Stimulated activated CD8-positive, alpha-beta memory T cell treated with anti-CD3 and anti-CD28 coated beads, Interleukin-4, amount 100 ng/mL, for 4 hours (primary cell): ENCODE measurements around the gene NDFIP2.
"Not testable (repeated sequence)": the region's sequence is repeated elsewhere in the genome, so short reads cannot be mapped to it uniquely, and the experiment has no call there.

ENCODE experiments used
- DNase-seq, 2 donors: peaks; one replicate each; pipeline ENCODE4 v3.0.0-alpha.2; 2020; ENCODE audit warnings: low read depth in 2 of 2, low spot score in 1 of 2

The NDFIP2 gene

GRCh38 chr13:79531542-79532254, 50.7 kb downstream of the NDFIP2 start:
- DNase-seq, result no peak

- no peak for DNase-seq
These were observed 51.6 kb downstream of the NDFIP2 start for GRCh38 chr13:79532576-79532975.

GRCh38 chr13:79533781-79534400, 52.9 kb downstream of the NDFIP2 start:
- DNase-seq, result no peak

GRCh38 chr13:79534596-79534995, 53.6 kb downstream of the NDFIP2 start:
- DNase-seq, result no peak

- DNase-seq, result no peak
These were observed 57.8 kb downstream of the NDFIP2 start for GRCh38 chr13:79538757-79539156.

- DNase-seq, result no peak
These were observed 59.5 kb downstream of the NDFIP2 start for GRCh38 chr13:79540504-79540903.

- no peak for DNase-seq
These were observed 60.6 kb downstream of the NDFIP2 start for GRCh38 chr13:79541426-79542049.

GRCh38 chr13:79543883-79544282, 62.9 kb downstream of the NDFIP2 start:
- DNase-seq, result no peak

- DNase-seq, result no peak
These were observed 66.5 kb downstream of the NDFIP2 start for GRCh38 chr13:79547211-79548195.

- DNase-seq, result no peak
These were observed 67.9 kb downstream of the NDFIP2 start for GRCh38 chr13:79548902-79549301.

GRCh38 chr13:79549355-79550106, 68.6 kb downstream of the NDFIP2 start:
- no peak for DNase-seq

GRCh38 chr13:79557666-79558065, 76.7 kb downstream of the NDFIP2 start:
- no peak for DNase-seq

GRCh38 chr13:79560954-79561353, 80.0 kb downstream of the NDFIP2 start:
- DNase-seq, result no peak

GRCh38 chr13:79562557-79562956, 81.6 kb downstream of the NDFIP2 start:
- DNase-seq, result no peak

- DNase-seq, result no peak
These were observed 85.2 kb downstream of the NDFIP2 start for GRCh38 chr13:79566118-79566517.

- no peak for DNase-seq
These were observed 90.2 kb downstream of the NDFIP2 start for GRCh38 chr13:79571147-79571546.

GRCh38 chr13:79573892-79574291, 92.9 kb downstream of the NDFIP2 start:
- DNase-seq, result not testable (repeated sequence)

- no peak for DNase-seq
These were observed 100.9 kb downstream of the NDFIP2 start for GRCh38 chr13:79581870-79582315.

- no peak for DNase-seq
These were observed 101.9 kb downstream of the NDFIP2 start for GRCh38 chr13:79582896-79583295.

- no peak for DNase-seq
These were observed 104.1 kb downstream of the NDFIP2 start for GRCh38 chr13:79585033-79585432.
